Lower lobe of right lung (tissue), 2 donors: Measurements from ENCODE around the gene FYB2. TPM values are rescaled to one million over a fixed set of nuclear protein-coding genes. Genes with fewer than 3 reads are reported as not detected.

Experiments
- ATAC-seq, 2 donors: fragments of 200-7000 bp; cut with Tn5 transposase; one replicate each; pipeline ENCODE4 v1.9.1; 2020 to 2022; ENCODE audit warnings: mild to moderate bottlenecking in 2 of 2, moderate library complexity in 2 of 2
- DNase-seq: peaks from one replicate; pipeline ENCODE4 v3.0.0-alpha.2; 2020
- H3K27ac ChIP-seq: fragments of 200-600 bp; one replicate; pipeline ENCODE4 v1.8.0; 2022
- H3K27me3 ChIP-seq: fragments of 200-600 bp; one replicate; pipeline ENCODE4 v1.8.0; 2022; ENCODE audit warnings: low read depth
- H3K36me3 ChIP-seq: fragments of 200-600 bp; one replicate; pipeline ENCODE4 v1.8.0; 2022; ENCODE audit warnings: mild to moderate bottlenecking
- H3K4me1 ChIP-seq: fragments of 200-600 bp; one replicate; pipeline ENCODE4 v1.8.0; 2022
- H3K4me3 ChIP-seq: fragments of 200-600 bp; one replicate; pipeline ENCODE4 v1.8.0; 2022; ENCODE audit warnings: mild to moderate bottlenecking
- H3K9me3 ChIP-seq: fragments of 200-600 bp; one replicate; pipeline ENCODE4 v1.8.0; 2022
- CTCF ChIP-seq: fragments of 200-600 bp; IDR thresholded peaks from one replicate; pipeline ENCODE4 v1.8.0; 2022; ENCODE audit warnings: antibody characterized with exemption, mild to moderate bottlenecking
- intact Hi-C: fragments of 100-400 bp; cut with DNase I; formaldehyde crosslinking; loops from one replicate; pipeline ENCODE4 v1.11.0; 2022
- total RNA-seq: library from RNA; stranded (reverse); fragmentation: NEBNext Ultra II Directional; extraction: Animal tissue kit (Norgen Biotek cat#: 25700); gene quantifications from one replicate; pipeline ENCODE4 v1.2.1, GENCODE V29; 2021
- donor health status: DM: no; HTN: yes; CAD: no; lungs with severe emphysema.

The FYB2 gene
- total RNA-seq, 1 donor from 2014 or later, result 3.8 TPM

GRCh38 chr1:56863265-56863992, 44.2 kb upstream of the FYB2 start:
- Histone ChIP-seq H3K4me3 (no peak overlapping the region), H3K9me3 (no peaks in the 10 kb centered on the region), H3K27ac (no peak overlapping the region), H3K4me1 (no peaks in the 10 kb centered on the region), H3K36me3 (no peaks in the 10 kb centered on the region), H3K27me3 (no peaks in the 10 kb centered on the region)
- ATAC-seq (no peak), DNase-seq (no peak)
- intact Hi-C loops, result no loop called here
- no peak for TF ChIP-seq CTCF

- ATAC-seq (no peak), DNase-seq (no peak)
- no peak overlapping the region for H3K27ac ChIP-seq
- H3K27me3 ChIP-seq, result no peaks in the 10 kb centered on the region
- H3K4me1 ChIP-seq, result no peaks in the 10 kb centered on the region
- H3K4me3 ChIP-seq, result no peak overlapping the region
- TF ChIP-seq CTCF, result no peak
- no peaks in the 10 kb centered on the region for H3K36me3 ChIP-seq
- no peaks in the 10 kb centered on the region for H3K9me3 ChIP-seq
- intact Hi-C loops, result no loop called here
These were observed 40.1 kb upstream of the FYB2 start for GRCh38 chr1:56859287-56859686.

GRCh38 chr1:56856186-56856585, 37.0 kb upstream of the FYB2 start:
- H3K36me3 ChIP-seq, result no peaks in the 10 kb centered on the region
- intact Hi-C loops, result no loop called here

GRCh38 chr1:56855190-56855589, 36.0 kb upstream of the FYB2 start:
- no peak for TF ChIP-seq CTCF
- no peaks in the 10 kb centered on the region for H3K9me3 ChIP-seq
- H3K27ac ChIP-seq, result no peak overlapping the region
- H3K36me3 ChIP-seq, result no peaks in the 10 kb centered on the region
- no peaks in the 10 kb centered on the region for H3K27me3 ChIP-seq
- H3K4me1 ChIP-seq, result no peaks in the 10 kb centered on the region
- H3K4me3 ChIP-seq, result no peak overlapping the region
- ATAC-seq (no peak), DNase-seq (no peak)
- intact Hi-C loops, result no loop called here

More at GRCh38 chr1:56856186-56856585, 37.0 kb upstream of the FYB2 start:
- no peaks in the 10 kb centered on the region for H3K9me3 ChIP-seq
- H3K4me3 ChIP-seq, result no peak overlapping the region
- no peak for ATAC-seq
- no peak overlapping the region for H3K27ac ChIP-seq
- H3K27me3 ChIP-seq, result no peaks in the 10 kb centered on the region
- no peak for TF ChIP-seq CTCF
- H3K4me1 ChIP-seq, result no peaks in the 10 kb centered on the region
- no peak for DNase-seq

GRCh38 chr1:56854521-56855099, 35.4 kb upstream of the FYB2 start, which contains the start of gene C8A:
TSS of gene C8A (plus strand) at chr1:56854797. CDS start at chr1:56854902, 105 bp downstream.
- no peaks in the 10 kb centered on the region for H3K4me1 ChIP-seq
- no peak within 1 kb of the TSS for H3K27ac ChIP-seq
- no peak for TF ChIP-seq CTCF
- H3K36me3 ChIP-seq, result no peaks in the 10 kb centered on the region
- ATAC-seq (no peak), DNase-seq (no peak)
- no peaks in the 10 kb centered on the region for H3K27me3 ChIP-seq
- H3K4me3 ChIP-seq, result no peak within 1 kb of the TSS
- intact Hi-C loops, result no loop called here
- H3K9me3 ChIP-seq, result no peaks in the 10 kb centered on the region
